Muscle layer of colon (tissue), 2 donors: ENCODE data around the gene PAX1.

ENCODE experiments used
- H3K27ac ChIP-seq: one replicate; pipeline ENCODE4 v1.7.0; 2013; ENCODE audit warnings: low read depth, mild to moderate bottlenecking, low read length, moderate library complexity
- H3K27me3 ChIP-seq, 2 donors: one replicate each; pipeline ENCODE4 v1.7.0; 2013; ENCODE audit warnings: low read length in 2 of 2, mild to moderate bottlenecking in 2 of 2; ENCODE audit not compliant: insufficient read depth in 2 of 2, control insufficient read depth in 1 of 2
- H3K36me3 ChIP-seq: one replicate; pipeline ENCODE4 v1.7.0; 2013; ENCODE audit warnings: mild to moderate bottlenecking, low read length; ENCODE audit not compliant: insufficient read depth
- H3K4me1 ChIP-seq: one replicate; pipeline ENCODE4 v1.7.0; 2013; ENCODE audit warnings: mild to moderate bottlenecking, low read length; ENCODE audit not compliant: insufficient read depth
- H3K4me3 ChIP-seq, 2 donors: one replicate each; pipeline ENCODE4 v1.7.0; 2013; ENCODE audit warnings: low read length in 2 of 2, low read depth in 1 of 2, mild to moderate bottlenecking in 1 of 2, moderate library complexity in 1 of 2
- H3K9ac ChIP-seq: one replicate; pipeline ENCODE4 v1.7.0; 2013; ENCODE audit warnings: low read length
- H3K9me3 ChIP-seq: one replicate; pipeline ENCODE4 v1.7.0; 2013; ENCODE audit warnings: mild to moderate bottlenecking, low read length
- donor health status: abdominal sarcoma.
- donor health status: Adenocarcinoma of cecum.

PAX1 gene

DNA sequence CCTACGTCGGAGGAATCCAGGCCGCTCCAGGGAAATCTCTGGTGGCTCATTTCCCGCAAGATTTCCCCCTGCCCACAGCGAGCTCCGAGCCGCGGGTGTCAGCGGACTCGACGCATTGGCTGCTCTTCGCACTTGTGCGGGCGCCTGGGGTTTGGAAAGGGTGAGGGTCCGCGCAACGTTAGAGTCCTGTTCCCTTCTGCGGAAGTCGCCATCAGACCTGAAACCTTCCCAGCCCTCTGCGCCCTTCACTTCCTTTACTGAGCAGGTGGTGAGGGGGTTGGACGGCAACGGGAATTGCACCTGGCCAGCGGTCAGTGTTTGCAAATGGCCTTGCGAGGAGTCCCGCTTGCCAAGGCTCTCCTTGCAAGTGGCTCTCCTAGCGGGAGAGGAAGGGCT lies 8.4 kb downstream of the PAX1 start:
- Histone ChIP-seq H3K9ac (no peak overlapping the region), H3K36me3 (no peaks in the 10 kb centered on the region), H3K27ac (no peak overlapping the region), H3K27me3 (peaks cover 51 to 68% of the 10 kb centered on the region in 2 donors), H3K9me3 (no peaks in the 10 kb centered on the region), H3K4me1 (no peaks in the 10 kb centered on the region), H3K4me3 (no peak overlapping the region)

DNA sequence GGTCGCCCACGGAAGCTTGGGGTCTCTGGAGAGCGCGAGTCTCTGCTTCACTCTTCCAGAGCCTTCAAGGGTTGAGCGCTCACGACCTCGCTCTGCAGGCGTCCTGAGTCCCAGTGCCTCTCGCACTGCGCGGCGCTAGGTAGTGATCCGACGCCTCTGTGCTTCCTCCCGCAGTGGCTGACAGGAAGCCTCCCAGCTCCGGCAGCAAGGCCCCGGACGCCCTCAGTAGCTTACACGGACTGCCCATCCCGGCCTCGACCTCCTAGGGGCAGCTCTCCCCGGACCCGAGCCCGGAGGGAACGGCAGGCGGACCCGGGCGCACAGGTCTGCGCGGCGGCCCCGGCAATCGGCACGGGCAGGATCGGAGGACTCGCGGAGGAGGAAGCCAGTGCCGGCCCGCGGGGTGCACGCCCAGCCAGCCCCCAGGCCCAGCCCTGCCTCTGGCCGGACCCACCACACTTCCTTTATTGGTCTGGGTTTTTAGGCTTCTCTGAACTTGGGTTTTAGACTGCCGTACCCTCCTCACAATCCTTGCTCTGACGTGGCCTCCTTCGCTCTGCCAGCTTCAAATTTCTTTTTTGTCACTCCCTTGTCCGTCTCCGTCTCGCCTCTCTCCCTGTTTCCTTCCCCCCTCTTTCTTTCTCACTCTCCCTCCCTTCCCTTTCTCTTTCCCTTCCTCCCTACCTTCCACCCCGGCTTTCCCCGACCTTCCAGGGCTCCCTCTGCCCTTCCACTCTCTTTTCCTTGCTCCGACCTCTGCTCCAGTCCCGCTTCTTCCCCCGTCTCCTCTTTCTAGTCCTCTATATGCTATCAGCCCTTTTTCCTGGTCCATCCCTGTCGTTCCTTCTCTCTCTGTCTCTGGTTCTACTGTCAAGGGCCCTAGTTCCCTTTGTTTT lies 9.1 kb downstream of the PAX1 start:
- H3K36me3 ChIP-seq, result no peaks in the 10 kb centered on the region
- no peaks in the 10 kb centered on the region for H3K4me1 ChIP-seq
- no peak overlapping the region for H3K4me3 ChIP-seq
- no peak overlapping the region for H3K27ac ChIP-seq
- H3K27me3 ChIP-seq, result peaks cover 49 to 62% of the 10 kb centered on the region in 2 donors
- no peak overlapping the region for H3K9ac ChIP-seq
- no peaks in the 10 kb centered on the region for H3K9me3 ChIP-seq

DNA sequence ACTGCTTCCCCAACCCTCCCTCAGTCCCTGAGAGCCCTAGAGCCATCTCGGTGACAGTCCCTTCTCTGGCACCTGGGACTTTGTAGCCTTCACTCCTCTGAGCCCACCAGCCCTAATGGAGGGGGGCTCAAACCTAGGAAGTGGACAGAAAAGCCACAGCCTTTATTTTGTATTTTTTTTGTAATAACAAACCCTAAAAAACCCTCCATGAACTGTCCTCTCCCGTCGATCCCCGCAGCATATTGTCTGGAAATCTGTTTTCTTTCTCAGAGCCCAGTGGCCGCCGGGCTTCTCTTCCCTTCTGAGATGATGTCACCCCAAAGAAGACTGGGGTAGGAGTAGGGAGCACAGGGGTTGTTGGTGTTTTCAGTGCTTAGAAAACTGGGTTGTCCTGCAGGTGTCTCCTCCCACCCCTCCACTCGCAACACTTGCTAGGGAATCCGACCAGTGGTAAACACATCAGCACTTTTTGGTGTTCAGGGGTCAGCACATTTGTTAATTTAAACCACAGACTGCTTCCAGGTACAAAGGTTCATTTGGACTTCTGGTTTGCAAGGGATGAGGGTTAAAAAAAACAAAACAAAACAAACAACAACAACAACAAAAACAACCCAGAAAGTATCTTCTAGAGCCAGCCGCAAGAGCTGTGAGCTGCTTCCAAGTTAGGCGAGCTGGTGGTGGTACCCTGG lies 9.9 kb downstream of the PAX1 start:
- peaks cover 43 to 56% of the 10 kb centered on the region in 2 donors for H3K27me3 ChIP-seq
- H3K36me3 ChIP-seq, result no peaks in the 10 kb centered on the region
- no peak overlapping the region for H3K4me3 ChIP-seq
- H3K27ac ChIP-seq, result no peak overlapping the region
- no peak overlapping the region for H3K9ac ChIP-seq
- H3K9me3 ChIP-seq, result no peaks in the 10 kb centered on the region
- H3K4me1 ChIP-seq, result no peaks in the 10 kb centered on the region

DNA sequence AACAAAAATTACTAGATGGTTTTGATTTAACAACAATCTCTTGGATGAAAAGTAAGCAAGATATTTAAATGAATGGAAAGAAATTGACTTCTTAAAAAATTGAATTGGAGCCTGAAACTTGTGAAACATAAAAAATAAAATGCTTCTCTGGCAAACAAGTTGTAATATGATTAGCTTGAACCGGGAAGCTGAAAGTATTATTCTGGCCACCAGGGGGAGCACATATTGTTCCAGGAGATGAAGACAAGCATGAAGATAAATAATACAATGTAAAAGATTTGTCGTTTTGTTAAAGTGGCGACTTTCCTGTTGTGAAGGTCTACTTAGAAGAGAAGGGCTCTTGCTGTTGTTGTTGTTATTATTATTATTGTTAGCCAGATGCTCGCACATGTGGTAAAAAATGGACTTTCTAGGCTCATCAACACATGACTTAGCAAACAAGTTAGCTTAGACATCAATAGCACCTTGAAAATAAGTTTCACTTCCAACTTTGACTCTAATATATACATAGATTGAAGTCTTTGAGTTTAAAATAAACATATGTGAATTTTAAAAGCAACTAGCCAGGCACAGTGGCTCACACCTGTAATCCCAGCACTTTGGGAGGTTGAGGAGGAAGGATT lies 14.2 kb downstream of the PAX1 start:
- H3K27me3 ChIP-seq, result peaks cover 14% of the 10 kb centered on the region in 2 donors
- H3K36me3 ChIP-seq, result no peaks in the 10 kb centered on the region
- no peak overlapping the region for H3K4me3 ChIP-seq
- no peaks in the 10 kb centered on the region for H3K4me1 ChIP-seq
- no peak overlapping the region for H3K9ac ChIP-seq
- H3K9me3 ChIP-seq, result no peaks in the 10 kb centered on the region
- no peak overlapping the region for H3K27ac ChIP-seq

DNA sequence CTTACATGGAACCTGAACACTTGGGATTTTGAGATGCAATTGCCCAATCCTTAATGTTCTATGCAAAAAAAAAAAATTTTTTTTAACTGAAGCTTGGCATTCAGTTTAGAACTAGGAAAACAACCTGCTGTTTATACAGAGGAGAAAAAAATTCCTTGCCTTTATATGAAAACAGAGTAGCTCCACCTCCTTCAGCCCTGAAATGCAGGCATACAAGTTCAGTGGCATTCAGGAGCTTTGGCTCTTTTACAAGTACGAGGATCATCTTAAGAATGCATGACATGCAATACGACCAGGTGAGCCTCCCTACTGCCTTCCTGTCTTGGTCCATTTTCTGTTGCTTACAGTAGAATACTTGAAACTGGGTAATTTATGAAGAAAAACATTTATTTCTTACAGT lies 20.4 kb downstream of the PAX1 start:
- peaks cover 0 to 4% of the 10 kb centered on the region in 2 donors for H3K27me3 ChIP-seq
- H3K4me1 ChIP-seq, result no peaks in the 10 kb centered on the region
- no peaks in the 10 kb centered on the region for H3K9me3 ChIP-seq
- no peaks in the 10 kb centered on the region for H3K36me3 ChIP-seq
- H3K9ac ChIP-seq, result no peak overlapping the region
- no peak overlapping the region for H3K27ac ChIP-seq
- no peak overlapping the region for H3K4me3 ChIP-seq

DNA sequence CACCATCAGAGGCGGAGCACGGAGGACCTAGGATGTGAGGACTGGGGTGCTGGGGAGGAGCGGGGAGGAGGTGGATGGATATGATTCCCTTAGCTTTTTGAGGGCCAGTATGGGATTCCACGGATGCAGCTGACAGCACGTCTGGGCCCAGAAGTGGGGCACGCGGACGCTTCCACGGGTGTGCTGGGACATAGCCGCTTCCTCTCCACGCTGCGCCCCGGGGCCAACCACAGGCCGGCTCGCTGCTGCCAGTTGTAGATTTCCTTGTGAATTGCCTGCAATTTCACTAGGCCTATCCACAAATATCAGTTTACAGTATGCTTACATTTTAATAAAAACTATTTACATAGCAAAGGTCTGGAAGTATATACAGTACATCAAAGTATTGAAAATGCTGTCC lies 23.9 kb downstream of the PAX1 start:
- Histone ChIP-seq H3K27ac (no peak overlapping the region), H3K36me3 (no peaks in the 10 kb centered on the region), H3K9ac (no peak overlapping the region), H3K9me3 (no peaks in the 10 kb centered on the region), H3K4me1 (no peaks in the 10 kb centered on the region), H3K4me3 (no peak overlapping the region), H3K27me3 (peaks cover 0 to 4% of the 10 kb centered on the region in 2 donors)

DNA sequence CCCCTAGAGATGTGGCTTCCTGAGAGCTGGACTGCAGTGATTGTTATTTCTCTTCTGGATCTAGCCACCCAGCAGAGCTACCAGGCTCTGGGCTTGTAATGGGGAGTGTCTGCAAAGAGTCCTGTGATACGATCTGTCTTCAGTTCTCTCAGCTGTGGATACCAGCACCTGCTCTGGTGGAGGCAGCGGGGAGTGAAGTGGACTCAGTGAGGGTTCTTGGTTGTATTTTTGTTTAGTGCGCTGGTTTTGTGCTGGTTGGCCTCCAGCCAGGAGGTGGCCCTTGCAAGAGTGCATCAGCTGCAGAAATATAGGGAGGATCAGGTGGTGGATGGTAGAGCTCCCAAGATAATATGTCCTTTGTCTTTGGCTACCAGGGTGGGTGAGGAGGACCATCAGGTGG lies 33.7 kb downstream of the PAX1 start:
- Histone ChIP-seq H3K36me3 (no peaks in the 10 kb centered on the region), H3K9ac (no peak overlapping the region), H3K4me3 (no peak overlapping the region), H3K9me3 (no peaks in the 10 kb centered on the region), H3K27ac (no peak overlapping the region), H3K27me3 (no peaks in the 10 kb centered on the region), H3K4me1 (no peaks in the 10 kb centered on the region)

DNA sequence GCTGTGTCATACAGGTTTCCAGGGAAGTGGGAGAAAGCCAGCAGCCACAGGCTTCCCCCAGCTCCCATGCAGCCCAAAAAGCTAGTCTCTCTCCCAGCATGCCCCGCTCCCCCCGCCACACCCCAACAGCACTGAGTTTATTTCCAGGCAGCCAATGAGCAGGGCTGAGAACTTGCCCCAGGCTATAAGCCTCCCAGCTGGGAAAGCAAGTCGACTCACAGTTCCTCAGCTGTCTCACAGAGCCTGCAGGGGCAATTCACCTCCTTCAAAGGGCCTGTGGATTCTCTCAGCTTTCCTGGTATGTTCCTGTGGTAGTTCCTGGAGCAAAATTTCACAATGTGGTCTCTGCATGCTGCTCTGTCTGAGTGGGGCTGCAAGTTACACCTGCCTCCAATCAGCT lies 34.2 kb downstream of the PAX1 start:
- Histone ChIP-seq H3K27ac (no peak overlapping the region), H3K36me3 (no peaks in the 10 kb centered on the region), H3K4me3 (no peak overlapping the region), H3K4me1 (no peaks in the 10 kb centered on the region), H3K9ac (no peak overlapping the region), H3K9me3 (no peaks in the 10 kb centered on the region), H3K27me3 (no peaks in the 10 kb centered on the region)

DNA sequence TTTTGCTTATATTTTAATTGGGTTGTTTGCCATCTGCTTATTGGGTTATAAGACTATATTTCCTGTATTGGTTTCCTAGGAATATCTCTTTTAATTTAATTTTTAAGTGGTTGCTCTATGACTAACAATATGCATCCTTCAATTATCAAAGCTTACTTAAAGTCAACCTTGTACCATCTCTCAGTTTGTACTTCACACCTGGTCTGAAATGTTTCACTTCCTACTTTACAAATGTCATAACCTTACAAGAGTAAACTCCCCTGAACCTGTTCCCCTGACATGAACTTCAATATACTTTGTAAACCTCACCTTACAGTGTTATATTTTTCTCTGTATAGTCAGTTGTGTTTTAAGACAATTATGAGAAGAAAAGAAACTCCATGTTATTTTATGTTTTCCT lies 35.8 kb downstream of the PAX1 start:
- H3K4me3 ChIP-seq, result no peak overlapping the region
- H3K27ac ChIP-seq, result no peak overlapping the region
- H3K9me3 ChIP-seq, result no peaks in the 10 kb centered on the region
- no peak overlapping the region for H3K9ac ChIP-seq
- H3K4me1 ChIP-seq, result no peaks in the 10 kb centered on the region
- H3K36me3 ChIP-seq, result no peaks in the 10 kb centered on the region
- H3K27me3 ChIP-seq, result no peaks in the 10 kb centered on the region

DNA sequence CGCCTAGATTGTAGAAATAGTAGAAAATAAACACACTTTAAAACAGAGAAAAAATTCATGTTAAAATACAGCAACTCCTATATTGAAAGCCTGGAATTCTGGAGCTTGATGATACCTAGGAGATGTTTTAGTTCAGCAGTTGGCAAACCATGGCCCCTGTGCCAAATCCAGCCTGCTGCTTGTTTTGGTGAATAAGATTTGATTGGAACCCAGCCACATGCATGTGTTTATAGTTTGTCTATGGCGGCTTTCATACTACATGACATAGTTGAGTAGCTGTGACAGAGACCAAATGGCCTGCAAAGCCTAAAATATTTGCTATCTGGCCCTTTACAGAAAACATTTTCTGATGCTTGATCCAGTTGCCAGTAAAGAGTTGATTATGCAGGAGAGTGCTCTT lies 57.2 kb downstream of the PAX1 start:
- H3K36me3 ChIP-seq, result no peaks in the 10 kb centered on the region
- no peaks in the 10 kb centered on the region for H3K4me1 ChIP-seq
- H3K9me3 ChIP-seq, result no peaks in the 10 kb centered on the region
- no peak overlapping the region for H3K9ac ChIP-seq
- no peak overlapping the region for H3K4me3 ChIP-seq
- H3K27ac ChIP-seq, result no peak overlapping the region
- H3K27me3 ChIP-seq, result peaks cover 0 to 6% of the 10 kb centered on the region in 2 donors

DNA sequence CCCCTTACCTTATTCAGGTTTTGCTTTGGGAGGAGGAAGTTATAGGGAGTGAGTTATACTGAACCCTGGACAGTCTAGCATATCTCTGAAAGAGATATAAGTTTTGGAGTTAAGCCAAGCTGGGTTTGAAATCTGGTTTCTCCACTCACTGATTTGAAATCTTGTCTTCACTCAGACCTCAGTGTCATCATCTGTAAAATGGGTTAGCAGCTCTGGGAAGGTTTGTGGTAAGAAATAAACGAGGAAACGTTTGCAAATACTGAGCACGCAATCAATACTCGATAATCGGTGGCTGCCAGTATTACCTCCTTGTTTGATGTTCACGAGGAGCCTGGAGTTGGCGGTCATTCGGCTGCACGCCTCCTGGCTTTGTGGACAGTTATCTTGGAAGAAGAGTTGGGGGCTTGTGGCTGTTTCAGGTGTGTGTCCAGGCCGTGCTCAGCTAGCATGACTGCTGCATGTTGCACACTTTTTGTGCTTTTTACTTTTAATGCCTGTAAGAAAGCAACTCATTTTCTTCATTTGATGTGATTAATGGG lies 61.8 kb downstream of the PAX1 start:
- H3K27me3 ChIP-seq, result peaks cover 0 to 11% of the 10 kb centered on the region in 2 donors
- H3K4me3 ChIP-seq, result no peak overlapping the region
- no peaks in the 10 kb centered on the region for H3K4me1 ChIP-seq
- H3K36me3 ChIP-seq, result no peaks in the 10 kb centered on the region
- no peak overlapping the region for H3K9ac ChIP-seq
- H3K27ac ChIP-seq, result no peak overlapping the region
- no peaks in the 10 kb centered on the region for H3K9me3 ChIP-seq
